ENCODE measurements around the gene TAF3.

The TAF3 gene

DNA sequence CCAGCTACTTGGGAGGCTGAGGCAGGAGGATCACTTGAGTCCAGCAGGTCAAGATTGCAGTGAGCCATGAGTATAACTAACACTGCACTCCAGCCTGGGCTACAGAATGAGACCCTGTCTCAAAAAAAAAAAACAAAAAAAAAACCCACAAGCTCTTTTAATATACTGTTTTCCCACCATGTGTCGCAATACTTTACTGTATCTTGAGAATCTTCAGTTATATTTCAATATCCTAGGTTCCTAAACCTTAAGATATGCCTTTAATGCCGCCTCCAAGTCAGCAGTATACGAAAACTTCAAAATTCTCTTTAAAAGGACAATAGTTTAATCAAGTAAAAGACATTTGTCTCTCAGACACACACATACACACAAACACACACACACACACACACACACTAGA, 62.8 kb downstream of the TAF3 start:
- DNase-seq (ENCODE audit: low read depth in 2 of 2) = no peak

DNA sequence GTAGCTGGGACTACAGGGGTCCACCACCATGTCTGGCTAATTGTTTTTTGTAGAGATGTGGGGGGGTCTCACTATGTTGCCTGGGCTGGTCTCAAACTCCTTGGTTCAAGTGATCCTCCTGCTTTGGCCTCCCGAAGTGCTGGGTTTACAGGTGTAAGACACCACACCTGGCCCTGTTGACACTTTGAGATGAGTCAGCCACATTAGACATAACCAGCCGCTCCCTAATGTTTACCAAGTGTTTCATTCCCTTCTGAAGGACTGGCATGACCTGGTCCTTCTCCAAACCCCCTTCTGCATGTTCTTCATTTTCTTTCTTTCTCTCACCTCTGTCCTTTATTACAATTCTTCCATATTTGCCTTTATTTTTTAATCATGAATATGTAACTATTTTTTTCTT, 67.8 kb downstream of the TAF3 start:
- no peak for DNase-seq (ENCODE audit: low read depth in 2 of 2)

DNA sequence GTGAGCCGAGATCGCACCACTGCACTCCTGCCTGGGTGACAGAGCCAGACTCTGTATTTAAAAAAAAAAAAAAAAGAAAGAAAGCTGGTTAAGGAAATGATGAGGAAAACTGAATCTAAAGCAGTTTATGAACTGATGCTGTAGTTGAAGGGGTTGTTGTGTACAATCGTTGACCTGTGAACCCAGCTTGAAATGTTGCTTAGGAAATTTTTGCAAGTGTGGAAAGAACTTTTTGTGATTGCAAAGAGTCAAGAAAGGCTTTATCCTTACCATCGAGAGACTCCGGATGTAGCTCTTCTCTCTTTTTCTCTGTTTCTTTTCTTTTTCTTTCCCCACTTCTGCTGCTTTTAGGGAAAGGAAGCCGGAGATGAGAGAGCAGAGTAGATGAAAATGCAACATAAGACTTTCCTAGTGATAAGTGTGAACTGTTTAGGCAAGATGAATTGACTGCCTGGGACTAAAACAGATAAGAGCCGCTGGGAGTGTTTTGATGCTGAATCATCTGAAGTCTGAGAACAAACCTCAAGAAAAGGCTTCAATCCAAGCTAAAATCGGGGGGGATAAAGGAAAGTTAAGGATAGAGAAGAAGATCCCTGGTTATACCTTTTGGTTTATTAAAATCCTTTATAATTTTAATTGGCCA, 69.0 kb downstream of the TAF3 start:
- DNase-seq (ENCODE audit: low read depth in 2 of 2) = no peak

DNA sequence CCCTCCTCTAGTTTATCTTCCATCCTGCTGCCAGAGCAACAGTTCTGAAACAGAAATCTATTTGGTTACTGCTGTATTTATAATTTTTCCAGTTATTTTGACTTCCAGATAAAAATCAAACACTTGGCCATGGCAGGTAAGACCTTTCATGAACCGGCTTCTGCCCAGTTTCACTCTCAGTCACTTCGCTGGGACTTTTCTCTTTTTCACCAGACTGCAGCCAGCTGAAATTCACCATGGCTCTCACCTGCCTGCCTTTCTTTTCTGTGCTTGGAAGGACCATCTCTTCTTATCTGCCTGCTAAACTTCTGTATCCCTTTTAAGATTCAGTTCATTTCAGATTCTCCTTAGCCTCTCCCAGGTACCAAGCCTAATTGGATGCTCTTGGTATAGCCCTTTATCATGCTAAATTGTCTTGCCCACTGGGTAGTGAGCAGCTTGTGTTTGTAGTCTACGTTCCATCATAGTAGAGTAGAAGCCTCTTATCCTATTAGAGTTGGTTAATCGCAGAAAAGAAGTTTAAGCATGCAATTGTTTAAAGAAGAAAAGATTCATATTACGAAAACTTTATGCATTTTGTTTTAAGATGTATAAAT, 71.7 kb downstream of the TAF3 start:
- DNase-seq (ENCODE audit: low read depth in 2 of 2) = no peak

DNA sequence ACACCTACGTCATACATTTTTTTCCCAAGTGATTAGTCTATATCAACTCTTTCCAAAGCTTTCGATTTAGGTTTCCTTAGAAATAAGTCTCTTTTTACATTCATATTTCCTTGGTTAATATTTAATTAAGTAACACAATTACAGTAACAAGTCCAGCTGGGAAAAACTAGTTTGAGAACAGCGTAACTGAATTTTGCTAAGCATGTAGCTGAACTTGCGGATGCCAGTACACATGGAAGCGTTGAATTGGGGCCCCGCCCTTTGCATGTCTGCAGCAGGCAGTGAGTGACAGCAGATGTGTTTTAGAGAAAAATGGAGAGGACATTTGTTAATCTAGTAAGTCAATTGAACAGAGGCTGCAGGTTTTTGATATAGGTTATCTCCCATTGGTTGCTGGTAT, 72.5 kb downstream of the TAF3 start:
- no peak for DNase-seq (ENCODE audit: low read depth in 2 of 2)

DNA sequence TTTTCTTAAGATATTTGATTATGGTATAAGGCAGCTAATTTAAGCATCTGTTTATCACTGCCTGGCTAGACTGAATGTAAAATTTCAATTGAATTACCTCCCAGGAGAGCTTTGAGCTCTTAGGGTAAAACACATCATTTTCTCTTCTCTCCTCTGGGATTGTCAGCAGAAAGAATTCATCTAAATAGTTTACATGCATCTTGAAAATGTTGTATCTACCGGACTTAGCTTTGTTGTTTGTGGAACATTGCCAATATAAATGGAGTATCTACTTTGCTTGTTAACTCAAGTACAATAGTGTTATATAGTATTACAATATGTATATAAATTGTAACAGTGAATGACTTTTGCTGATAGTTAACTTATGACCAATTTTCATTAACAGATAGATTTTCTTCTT, 73.3 kb downstream of the TAF3 start:
- no peak for DNase-seq (ENCODE audit: low read depth in 2 of 2)

DNA sequence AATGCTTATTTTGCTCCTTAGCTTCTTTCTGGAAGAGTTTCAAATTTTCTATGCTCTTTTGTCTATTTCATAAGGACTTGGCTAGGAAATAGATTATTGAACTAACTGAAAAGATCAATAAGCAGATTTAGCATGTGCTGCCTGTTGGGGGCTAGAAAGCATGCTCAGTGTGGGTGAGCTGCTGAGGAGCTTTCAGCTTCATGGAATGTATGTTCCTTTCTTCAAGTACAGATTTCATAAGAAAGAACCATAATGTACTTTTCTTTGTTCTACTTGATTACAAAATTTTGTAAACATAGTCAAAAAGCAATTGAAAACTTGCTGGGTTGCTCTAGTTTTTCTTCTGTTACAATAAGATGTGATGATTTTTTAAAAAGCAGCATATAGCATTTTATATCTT, 73.8 kb downstream of the TAF3 start:
- DNase-seq (ENCODE audit: low read depth in 2 of 2) = no peak

DNA sequence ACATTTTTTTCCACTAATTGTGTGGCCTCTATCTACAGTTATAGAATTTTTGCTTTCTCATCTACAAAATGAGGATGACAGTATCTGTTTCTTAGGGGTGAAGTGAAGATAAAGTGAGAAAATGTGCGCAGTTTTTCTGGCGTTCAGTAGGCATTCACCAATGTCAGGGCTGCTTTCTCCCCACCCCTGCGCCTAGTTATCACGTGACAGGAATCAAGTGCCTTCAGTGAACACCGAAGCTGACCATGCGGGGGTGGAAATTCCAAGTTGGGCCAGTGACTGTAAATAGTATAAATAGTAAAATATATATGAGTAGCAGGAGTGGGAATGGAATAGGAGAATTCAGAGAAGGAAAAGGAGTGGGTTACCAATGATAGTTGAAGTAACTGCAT, 77.4 kb downstream of the TAF3 start:
- DNase-seq (ENCODE audit: low read depth in 2 of 2) = no peak

DNA sequence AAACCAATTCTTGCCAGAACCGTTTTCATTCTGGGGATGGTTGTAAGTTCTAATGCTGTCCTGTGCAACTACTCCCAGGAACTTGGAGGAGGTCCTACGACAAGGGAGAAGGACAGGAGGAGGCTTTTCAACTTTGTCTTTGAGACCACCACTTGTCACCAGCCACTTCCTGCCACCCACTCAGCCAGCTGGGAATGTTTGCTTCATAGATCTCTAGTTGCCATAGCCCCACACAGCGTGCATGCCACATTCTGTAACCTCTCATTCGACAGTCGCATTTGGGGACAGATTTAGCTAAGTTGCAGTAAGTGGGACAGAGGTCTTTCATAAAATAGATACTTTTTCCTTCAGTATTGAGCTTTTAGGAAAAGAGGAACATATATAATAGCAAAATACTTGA, 78.0 kb downstream of the TAF3 start:
- no peak for DNase-seq (ENCODE audit: low read depth in 2 of 2)

DNA sequence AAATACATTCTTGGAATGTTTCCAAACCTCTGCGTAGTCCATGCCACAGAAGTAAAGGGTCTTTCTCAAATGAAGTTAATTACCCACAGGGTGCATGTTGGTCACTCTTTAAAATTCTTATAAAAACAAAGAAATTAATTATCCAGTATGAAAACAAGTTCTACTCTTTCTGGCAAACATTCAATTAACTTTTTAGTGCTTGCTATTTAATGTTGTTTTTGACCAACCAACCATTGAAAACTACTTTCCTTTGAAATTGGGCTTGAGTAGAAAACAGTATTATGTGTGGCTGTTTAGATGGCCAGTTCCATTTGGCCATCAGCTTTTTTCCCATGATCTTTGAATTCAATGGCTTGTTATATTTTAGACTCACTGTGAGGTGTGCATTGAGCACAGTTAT, 83.0 kb downstream of the TAF3 start:
- no peak for DNase-seq (ENCODE audit: low read depth in 2 of 2)

DNA sequence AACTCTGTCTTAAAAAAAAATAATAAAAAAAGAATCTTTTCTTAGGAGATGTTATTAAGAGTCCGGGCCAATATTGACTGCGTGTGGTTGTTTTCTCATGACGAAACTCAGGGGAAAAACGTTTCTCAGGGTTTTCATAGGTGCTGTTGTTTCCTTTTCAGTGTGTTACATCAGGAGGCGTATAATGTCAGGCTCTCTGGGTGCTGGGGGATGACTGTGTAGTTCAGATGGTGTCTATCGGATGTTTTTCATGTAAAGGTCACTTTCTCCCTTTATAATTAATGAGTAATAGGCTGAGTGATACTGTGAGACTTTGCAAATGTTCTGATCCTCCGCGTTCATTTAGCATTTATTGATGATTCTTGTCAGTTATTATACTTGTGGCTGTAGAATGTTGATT, 84.1 kb downstream of the TAF3 start:
- no peak for DNase-seq (ENCODE audit: low read depth in 2 of 2)

DNA sequence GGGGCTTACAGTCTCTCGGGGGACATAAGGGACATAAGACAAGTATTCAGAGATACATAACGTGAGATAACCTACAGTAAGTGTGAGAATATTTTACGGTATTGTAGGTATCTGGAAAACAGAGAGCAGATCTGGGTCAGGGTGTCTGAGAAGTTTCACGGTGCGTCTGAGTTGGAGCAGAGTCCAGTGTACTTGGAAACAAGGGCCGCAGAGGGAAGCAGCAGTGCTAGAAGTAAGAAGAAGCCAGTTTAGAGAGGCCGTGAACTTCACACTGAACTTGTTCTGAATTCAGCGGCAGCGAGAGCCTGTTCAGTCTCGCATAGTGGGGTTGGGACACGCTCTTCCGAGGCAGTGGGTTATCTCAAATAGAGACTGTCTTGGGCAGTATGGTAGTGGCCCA, 85.5 kb downstream of the TAF3 start:
- DNase-seq (ENCODE audit: low read depth in 2 of 2) = no peak

DNA sequence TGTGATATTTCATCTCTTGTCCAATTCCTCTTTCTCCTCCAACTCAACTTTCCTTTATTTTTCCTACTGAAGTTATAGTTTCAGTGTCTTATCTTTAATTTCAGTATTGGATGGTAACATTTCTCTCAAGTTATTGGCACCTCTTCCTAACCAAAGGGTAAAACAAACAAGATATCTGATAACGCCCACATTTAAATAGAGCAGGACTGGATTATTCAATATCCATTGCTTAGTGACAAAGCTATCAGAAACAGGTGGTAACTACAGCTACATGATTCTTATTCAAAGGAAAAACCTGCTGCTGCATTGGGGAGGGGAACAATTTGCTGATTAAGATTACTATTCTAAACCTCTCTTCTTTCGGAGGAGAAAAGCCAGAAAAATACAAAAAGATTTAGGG, 87.8 kb downstream of the TAF3 start:
- no peak for DNase-seq (ENCODE audit: low read depth in 2 of 2)

DNA sequence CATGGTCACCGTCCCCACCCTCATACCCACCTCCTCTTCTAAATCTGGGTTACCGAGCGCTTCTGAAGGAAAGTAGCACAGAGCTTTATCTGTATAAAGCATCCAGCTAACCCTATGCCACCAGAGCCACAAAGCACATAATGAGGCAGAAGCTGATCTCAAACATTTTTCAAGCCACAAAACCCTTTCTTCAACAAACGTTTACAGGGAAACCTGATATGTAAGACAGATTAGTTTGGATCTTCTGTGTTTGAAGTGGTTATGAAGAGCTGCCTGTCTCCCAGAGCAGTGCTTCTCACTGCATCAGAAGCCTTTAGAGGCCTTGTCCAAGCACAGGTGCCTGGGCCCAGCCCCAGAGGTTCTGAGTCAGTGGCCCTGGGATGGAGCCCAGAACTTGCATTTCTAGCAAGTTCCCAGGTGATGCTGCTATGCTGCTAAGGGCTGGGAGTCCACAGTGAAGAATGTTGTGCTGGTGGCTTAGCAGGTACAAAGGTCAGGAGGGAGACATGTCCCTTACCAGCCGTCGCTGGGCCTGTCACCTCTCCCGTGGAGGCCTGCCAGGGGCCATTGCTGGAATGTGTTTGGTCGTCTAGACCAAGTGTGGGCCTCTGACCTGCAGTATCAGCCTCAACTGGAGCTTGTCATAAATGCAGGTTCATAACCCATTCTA, 90.4 kb downstream of the TAF3 start:
- DNase-seq (ENCODE audit: low read depth in 2 of 2) = no peak

DNA sequence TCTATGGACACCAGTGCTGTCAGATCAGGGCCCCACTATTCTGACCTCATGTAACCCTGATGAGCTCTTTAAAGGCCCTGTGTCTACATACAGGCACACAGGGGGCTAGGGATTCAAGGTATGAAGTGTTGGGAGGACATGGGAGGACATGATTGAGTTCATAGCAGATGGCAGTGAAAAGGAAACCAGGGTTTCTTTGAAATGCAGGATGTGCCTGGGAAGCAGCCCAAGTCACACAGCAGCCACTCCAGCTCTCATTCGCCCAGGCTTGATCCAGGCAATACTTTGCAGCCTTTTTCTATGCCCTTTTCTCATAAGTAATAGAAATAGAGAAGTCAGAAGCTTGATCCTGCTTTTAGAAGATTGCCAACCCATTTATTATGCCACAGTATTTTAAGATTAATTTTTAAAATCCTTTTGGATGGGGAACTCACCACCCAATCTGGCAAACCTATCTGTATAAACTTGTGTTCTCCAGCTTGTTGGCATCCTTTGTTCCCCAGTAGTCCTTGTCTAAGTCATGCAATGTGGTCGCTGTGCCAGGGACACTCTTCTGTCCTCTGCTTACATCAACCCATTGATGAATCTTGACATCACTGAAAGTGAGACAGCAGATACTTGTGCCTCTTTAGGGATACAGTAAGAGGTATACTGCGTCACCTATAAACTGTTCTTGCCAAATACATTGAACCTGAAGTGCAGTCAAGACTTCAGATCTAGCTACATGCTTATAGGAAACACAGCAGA, 95.0 kb downstream of the TAF3 start:
- DNase-seq (ENCODE audit: low read depth in 2 of 2) = no peak

DNA sequence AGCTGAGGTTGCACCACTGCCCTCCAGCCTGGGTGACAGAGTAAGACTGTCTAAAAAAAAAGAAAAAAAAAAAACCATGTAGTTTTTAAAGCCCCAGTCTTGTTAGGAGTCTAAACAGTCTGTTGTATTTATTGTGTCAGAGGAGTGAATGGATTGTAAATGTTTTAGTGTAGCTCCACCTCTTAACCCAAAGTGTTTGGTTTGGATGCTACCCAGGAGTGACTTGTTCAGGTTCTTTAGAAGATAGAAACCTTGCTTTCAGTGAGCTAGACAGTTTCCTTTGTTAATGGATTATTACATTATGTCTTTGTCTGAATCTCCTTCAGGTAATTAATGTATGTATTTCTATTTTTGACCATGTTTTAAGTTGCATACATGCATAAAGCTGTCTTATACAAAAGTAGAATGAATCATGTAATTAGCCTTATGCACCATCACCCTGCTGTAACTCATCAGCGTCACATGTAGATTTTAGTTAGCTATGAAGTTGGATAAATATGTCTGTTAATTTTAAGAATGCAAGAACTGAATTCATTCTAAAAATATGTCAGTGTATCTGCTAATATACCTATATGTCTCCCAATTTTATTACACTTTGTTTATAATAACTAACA, 97.7 kb downstream of the TAF3 start:
- DNase-seq (ENCODE audit: low read depth in 2 of 2) = no peak

DNA sequence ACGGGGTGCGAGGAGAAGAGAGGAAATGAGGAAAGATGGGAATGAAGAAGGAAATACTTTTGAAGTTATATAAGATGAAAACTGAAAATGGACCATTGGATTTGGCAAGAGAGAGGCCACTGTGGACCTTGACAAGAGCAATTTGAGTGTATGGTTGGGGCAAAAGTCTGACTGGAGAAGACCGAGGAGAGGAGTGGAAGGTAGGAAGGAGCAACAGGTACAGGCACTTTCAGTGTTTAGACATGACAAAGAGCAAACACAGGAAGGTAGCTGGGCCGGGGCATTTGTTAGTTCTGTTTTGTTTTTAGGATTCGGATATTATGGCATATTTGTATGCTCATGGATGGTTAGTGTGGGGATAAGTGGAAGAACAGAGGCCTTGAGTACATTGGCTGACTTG, 99.4 kb downstream of the TAF3 start:
- DNase-seq (ENCODE audit: low read depth in 2 of 2) = no peak

DNA sequence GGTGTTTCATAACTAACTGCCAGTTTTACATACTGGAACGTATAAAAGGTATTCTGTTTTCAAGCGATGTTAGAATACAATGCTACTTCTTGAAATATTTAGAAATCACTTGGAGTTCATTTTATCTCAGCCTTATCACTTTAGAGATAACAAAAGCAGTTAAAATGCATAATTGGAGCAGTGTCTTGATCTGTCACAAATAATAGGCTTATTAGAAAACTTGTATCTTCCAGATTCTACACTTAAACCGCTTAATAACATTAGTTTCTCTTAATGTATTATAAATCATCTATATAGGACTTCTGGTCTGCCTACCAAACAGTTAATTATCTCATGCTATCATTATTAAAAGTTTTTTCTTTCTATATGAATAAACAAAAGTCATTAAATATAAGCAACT, 104.4 kb downstream of the TAF3 start:
- no peak for DNase-seq (ENCODE audit: low read depth in 2 of 2)

DNA sequence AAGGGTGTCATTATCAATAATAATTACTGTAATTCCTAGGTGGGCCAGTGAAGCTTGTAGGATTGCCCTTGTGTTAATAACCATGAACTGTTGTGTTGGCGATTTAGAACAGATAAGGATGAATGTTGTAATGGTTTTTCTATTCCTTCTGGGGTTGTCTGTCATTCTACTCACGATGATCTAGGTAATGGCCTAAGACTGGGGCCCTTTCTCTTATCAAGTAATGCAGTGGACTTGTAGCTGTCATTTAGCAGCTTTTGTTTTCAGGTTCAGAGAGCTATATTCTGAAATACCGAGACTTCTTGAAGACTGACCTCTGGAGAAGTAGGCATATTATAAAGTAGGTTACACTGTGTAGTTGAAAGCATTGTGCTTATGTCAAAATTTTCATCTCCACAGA, 110.2 kb downstream of the TAF3 start:
- DNase-seq (ENCODE audit: low read depth in 2 of 2) = no peak

DNA sequence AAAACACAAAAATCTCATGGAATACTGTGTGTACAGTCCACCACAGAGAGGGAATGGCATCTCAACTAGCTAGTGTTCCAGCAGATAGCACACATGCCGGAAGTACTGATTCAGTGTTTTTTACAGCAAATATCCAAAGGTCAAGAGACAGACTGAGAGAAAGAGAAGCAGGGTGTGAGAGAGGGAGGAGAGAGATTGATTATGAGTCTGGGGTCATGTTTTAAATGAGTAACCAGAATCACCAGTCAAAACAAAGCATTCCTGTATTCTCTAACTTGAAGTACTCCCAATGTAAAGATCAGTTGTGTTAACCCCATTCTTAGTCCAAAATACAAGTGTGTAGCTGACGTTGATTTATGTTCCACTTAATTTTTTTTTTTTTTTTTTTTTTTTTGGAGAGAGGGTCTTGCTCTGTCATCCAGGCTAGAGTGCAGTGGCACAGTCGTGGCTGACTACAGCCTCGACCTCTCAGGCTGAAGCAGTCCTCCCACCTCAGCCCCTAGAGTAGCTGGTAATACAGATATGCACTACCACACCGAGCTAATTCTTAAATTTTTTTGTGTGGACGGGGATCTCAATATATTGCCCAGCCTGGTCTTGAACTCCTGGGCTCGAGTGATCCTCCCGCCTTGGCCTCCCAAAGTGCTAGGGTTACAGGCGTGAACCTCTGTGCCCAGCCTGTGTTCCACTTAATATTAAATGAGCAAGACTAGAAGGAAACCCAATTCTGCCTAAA, 114.2 kb downstream of the TAF3 start:
- no peak for DNase-seq (ENCODE audit: low read depth in 2 of 2)

DNA sequence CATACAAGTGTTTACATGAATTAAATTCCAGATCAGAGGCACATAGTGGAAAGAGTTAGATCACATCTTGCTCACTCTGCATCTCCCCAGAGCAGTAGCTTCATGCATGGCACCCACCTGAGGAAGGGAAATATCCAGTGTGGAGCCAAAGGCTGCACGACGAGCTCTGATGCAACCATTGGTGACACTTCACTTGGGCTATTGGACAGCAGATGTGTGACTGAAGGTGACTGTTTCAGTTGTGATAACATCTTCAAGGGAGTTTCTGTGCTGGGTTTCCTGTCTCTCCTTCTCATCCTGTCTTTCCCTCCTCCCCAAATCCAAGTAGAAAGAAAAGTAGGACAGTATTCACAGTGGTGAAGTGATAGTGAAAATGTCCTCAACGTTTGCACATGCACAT, 115.0 kb downstream of the TAF3 start:
- DNase-seq (ENCODE audit: low read depth in 2 of 2) = no peak

DNA sequence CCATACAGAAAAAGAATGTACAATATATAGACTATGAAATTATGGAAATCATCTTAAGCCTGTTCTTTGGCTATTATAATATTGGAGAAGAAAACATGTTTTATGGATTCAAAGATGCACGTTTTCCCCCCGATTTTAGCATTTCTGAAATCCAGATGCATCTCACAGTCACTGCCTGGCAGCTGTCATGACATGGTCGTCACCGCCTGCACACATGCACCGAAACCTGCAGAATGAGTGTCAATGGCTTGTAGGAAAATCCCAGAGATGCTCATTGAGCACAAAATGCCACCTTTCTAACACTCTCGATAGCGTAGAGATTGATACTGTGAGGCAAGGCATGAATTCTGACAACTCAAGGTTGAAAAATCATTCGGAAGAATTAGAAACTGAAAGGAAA, 115.5 kb downstream of the TAF3 start:
- DNase-seq (ENCODE audit: low read depth in 2 of 2) = no peak

Measured in stimulated activated CD8-positive, alpha-beta memory T cell treated with anti-CD3 and anti-CD28 coated beads, Interleukin-2, amount 100 ng/mL, for 1 hour (primary cell).